GM12874 (cell line): ENCODE data around the gene RXRG.

Experiments used
- CTCF ChIP-seq: IDR thresholded peaks from 2 replicates; pipeline ENCODE4 v1.5.1; 2011; ENCODE audit warnings: low read depth, mild to moderate bottlenecking, control low read depth, low read length, moderate library complexity; ENCODE audit not compliant: insufficient read depth

The RXRG gene

GRCh38 chr1:165449131-165449530, 4.2 kb upstream of the RXRG start:
- TF ChIP-seq CTCF, result no peak

GRCh38 chr1:165445388-165445787, 462 bp upstream of the RXRG start:
- TF ChIP-seq CTCF, result no peak

- no peak for TF ChIP-seq CTCF
These were observed 1.2 kb downstream of the RXRG start for GRCh38 chr1:165443539-165444311.

GRCh38 chr1:165442653-165443052, 2.3 kb downstream of the RXRG start:
- no peak for TF ChIP-seq CTCF

- no peak for TF ChIP-seq CTCF
These were observed 2.9 kb downstream of the RXRG start for GRCh38 chr1:165442053-165442452.

GRCh38 chr1:165441166-165441880, 3.6 kb downstream of the RXRG start:
- no peak for TF ChIP-seq CTCF

GRCh38 chr1:165439330-165439729, 5.6 kb downstream of the RXRG start:
- TF ChIP-seq CTCF, result no peak
